HG03025 (cell line): ENCODE results near the gene CAPZB.
"Not testable (repeated sequence)": the region's sequence is repeated elsewhere in the genome, so short reads cannot be mapped to it uniquely, and the experiment has no call there.

Experiments used
- ATAC-seq: cut with Tn5 transposase; IDR thresholded peaks from one replicate; pipeline ENCODE4 v1.9.1; 2021; ENCODE audit warnings: mild to moderate bottlenecking, moderate library complexity; ENCODE audit not compliant: unreplicated experiment, low FRiP score

The CAPZB gene

DNA sequence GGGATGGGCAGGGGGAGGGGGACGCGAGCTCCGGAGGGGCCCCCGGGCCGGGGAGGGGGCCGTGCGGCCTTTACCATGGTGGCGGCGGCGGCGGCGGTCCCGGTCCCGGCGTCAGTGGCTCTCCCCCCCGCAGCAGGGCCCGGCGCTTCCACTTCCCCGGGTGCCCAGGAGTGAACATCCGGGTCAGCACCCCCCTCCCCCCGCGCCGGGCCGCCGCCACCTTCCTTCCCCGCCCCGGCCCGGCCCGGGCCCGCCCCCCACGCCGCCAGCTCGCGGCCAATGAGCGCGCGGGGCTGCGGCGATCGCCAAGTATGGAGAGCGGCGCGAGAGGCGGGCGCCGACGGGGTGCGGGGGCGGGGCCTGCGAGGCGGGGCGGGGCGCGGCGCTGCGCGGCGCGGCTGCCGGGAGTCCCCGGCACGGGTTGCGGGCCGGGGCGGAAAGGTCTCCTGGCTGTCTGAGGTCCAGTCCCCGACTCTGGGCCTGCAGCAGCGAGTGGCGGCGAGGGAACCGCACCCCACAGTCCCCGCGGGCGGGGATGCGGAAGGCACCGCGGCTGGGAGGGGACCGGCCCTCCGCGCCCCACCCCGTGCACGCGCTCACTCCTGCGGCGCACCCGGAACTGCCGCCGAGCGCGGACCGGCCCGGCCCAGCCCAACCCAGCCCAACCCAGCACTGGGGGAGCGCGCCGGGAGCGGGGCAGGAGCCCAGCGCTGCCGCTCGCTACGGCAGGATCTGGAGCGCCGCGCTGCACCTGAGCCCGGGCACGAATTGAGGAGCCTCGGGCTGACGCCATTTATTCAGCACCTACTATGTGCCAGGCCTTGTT lies at the start of gene CAPZB:
CAPZB (minus strand) TSS at position 178 of the 826 bp plus-strand sequence; CDS start at position 77, 101 bp downstream.
- peak; percentile 56 for ATAC-seq

DNA sequence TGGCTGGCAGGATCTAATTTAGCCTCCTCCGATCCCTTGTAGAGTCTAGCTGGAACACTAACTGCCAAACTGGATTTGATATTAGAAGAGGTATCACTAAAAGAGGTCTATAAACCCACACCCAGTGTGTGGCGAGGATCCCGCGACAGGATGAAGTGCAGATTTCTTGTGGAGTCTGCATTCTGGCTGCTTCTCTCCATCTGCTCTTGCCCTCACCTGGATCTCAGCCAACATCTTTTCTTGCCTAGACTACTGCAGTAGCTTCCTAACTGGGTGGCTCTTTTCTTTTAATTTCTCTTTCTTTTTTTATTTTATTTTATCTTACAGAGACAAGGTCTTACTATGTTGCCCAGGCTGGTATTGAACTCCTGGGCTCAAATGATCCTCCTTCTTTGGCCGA lies 48.9 kb upstream of the CAPZB start:
- no peak for ATAC-seq

DNA sequence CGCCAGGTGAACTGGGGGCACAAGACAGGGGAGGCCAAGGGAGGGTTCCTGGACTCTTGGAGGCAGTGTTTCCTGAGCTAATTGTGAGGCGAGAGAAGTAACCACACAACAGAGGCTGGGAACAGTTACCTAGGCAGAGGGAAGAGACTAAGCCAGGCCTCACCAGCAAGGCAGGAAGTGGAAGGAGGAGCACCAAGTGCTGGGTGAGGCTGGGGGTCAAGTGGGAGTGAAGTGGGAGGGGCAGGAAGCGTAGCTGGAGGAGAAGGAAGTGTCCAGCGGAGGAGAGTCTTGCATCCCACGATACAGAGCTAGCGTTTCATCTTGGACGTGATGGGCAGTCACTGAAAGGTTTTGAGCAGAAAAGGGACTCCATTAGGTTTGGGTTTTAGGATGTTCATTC lies 48.3 kb upstream of the CAPZB start:
- ATAC-seq = no peak

- no peak for ATAC-seq
These were observed 47.2 kb upstream of the CAPZB start for GRCh38 chr1:19532519-19532918.

- no peak for ATAC-seq
These were observed 44.3 kb upstream of the CAPZB start for GRCh38 chr1:19529664-19530063.

DNA sequence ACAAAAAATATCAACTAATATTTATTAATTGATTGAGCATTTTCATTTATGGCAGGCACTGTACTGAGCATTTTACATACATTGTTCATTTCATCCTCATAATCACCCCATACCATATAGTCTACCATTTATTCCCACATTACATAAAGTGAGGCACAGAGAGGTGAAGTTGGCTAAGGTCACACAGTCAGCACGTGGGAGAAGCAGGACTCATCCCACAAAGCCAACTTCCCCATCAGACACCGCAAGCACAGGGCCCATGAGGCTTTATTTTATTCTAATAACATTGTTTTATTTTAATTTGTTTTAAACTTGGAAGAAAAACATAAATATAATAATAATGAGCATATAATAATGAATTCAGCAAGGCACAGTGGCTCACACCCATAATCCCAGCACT lies 43.1 kb upstream of the CAPZB start:
- no peak for ATAC-seq

DNA sequence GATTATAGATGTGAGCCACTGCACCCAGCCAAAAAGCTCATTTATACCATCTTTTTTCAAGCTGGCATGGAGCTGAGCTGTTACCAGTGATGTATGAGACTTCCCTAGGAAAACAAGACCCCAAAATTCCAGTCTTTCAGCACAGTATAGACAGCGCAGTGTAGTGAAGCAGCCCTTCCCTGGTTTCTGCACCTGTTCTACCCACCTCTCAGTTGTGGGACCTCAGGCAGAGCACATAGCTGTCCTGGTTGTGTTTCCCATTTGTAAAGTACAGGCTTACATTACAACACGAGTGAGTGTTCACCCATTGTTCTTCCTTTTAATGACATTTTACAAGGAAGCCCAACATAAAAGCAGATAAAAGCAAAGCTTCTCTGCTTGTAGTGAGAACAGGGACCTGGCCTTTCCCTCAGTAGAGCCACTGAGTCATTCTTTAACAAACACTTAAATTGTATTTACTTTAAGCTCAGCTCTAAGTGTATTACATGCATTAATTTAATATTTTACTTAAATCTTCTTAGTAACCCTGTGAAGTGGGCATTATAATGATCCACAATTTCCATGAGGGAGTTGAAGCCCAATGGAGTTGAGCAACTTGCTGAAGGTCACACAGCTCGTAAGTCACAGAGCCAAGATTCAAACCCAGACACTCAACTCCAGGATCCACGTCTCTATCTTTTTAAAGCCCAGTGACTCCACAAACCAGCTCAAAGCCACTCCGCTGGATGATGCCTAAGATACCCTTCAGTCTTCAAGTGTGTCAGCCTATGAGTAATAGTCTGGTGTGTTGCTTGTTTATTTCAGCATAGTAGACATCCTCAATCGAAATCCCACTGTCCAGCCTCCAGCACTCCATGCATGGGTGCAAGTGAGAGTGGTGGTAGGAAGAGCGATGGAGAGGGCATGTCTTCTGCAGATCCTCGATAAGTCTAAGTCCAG lies 40.5 kb upstream of the CAPZB start:
- no peak for ATAC-seq

DNA sequence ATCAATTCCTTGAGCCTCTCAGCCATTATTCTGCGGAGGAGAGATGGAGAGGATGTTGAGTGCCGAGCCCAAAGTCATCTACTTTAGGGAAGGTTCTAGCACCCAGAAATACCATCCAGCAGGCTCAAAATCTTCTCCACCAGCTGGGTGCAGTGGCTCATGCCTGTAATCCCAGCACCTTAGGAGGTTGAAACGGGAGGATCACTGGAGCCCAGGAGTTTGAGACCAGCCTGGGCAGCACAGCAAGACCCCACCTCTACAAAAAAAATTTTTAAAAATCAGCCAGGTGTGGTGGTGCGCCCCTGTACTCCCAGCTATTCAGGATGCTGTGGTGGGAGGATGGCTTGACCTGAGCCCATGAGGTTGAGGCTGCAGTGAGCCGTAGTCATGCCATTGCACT lies 39.5 kb upstream of the CAPZB start:
- no peak for ATAC-seq

DNA sequence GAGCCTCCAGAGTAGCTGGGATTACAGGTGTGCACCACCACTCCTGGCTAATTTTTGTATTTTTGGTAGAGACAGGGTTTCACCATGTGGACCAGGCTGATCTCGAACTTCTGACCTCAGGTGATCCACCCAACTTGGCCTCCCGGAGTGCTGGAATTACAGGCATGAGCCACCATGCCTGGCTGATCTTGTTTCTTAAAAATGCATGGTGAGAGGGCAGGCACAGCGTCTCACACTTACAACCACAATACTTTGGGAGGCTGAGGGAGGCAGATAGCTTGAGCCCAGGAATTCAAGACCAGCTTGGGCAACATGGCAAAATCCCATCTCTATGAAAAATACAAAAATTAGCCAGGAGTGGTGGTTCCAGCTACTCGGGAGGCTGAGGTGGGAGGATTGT lies 37.2 kb upstream of the CAPZB start:
- ATAC-seq = not testable (repeated sequence)

DNA sequence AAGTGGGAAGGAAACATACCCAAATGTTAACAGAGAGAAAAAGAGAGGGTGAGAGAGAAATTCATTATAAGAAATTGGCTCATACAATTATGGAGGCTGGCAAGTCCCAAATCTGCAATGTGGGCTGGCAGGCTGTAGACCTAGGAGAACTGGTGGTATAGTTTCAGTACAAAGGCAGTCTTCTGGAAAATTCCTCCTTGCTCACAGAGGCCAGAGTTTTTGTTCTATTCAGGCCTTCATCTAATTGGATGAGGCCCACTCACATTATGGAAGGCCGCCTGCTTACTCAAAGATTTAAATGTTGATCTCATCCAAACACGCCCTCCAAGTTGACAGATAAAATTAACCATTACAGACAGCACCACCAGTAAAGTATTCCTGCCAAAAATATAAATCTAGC lies 36.1 kb upstream of the CAPZB start:
- ATAC-seq = no peak

- no peak for ATAC-seq
These were observed 31.7 kb upstream of the CAPZB start for GRCh38 chr1:19517017-19517416.

- ATAC-seq = no peak
These were observed 29.9 kb upstream of the CAPZB start for GRCh38 chr1:19515201-19515600.

DNA sequence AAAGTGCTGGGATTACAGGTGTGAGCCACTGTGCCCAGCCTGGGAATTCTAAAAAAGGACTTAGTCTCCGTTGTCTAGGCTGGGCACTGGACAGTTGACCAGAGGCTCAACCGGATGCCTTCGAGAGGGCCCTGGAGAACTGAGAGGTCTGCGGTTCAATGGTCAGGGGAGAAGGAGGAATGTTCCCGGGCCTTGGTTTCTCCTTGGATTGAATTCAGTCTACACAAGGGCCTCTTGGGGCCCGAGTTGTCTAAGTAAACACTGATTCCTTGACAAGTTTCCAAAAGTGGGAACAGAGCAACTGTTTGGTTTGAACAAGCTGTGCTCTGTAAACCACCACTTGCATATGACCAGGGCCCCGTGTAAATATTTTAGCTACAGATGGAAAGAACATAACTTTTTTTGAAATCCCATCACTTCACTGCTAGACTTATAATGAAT lies 29.1 kb upstream of the CAPZB start:
- ATAC-seq = no peak

DNA sequence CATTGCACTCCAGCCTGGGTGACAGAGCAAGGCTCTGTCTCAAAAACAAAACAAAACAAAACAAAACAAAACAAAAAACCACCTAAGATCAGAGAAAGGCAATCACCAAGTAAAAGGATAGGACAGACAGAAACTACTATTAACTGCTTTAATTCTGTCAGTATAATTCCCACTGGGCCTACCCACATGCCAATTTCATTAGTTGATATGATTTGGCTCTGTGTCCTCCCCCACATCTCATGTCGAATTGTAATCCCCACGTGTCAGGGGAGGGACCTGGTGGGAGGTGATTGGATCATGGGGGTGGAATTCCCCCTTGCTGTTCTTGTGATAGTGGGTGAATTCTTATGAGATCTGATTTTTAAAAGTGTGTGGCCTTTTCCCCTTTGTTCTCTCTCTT lies 27.2 kb upstream of the CAPZB start:
- no peak for ATAC-seq

- no peak for ATAC-seq
These were observed 25.8 kb upstream of the CAPZB start for GRCh38 chr1:19511116-19511515.

- not testable (repeated sequence) for ATAC-seq
These were observed 24.3 kb upstream of the CAPZB start for GRCh38 chr1:19509647-19510046.

DNA sequence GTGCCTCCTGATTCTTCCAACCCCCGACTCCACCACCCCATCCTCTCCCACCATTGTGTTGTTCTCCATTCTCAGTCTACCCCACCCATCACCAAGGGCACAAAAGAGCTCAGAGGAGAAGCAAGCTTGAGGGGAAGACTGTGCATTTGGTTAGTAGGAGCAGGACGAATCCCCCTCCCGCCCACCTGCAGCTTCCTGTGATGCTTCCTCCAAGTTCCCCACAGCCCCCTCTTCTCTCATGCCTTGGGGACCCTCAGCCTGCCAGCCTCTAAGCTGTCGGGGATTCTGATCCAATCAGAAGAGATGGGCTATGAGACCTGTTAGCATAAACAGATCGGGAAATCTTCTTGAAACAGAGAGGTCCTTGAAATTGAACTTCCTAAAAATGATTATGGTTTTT lies 22.2 kb upstream of the CAPZB start:
- ATAC-seq = no peak

DNA sequence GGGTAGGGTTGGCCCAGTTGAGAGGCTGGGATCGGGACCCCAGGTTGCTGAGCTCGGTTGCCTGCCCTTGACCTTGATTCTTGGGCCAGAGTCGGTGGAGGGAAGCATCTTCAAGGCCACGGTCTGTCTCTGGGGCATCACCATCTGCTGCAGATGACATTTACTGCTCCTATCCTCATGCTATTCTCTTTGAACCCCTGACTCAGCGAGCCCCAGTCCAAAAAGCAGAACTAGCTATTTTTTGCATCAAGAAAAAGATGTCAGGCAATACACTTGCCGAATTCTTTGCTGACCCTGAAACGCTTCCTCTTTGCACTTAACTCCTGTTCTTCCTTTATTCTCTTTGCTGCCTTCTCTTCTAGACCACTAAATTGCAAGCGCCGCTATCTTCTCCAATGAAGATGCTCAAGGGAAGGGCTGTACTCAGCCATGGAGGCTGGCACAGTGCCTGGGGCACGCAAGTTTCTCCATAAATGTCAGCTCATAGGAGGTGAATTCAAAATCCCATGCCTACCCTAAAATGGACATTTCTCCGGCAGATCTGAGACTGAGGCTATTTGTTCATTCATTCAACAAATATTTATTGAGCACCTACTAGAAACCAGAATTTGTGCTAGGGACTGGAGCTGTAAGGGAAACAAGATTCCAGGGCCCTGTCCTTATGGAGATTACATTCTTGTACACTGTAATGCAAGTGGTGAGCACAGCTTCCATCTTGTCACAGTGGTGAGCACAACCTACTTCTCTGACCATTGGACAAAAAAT lies 20.5 kb upstream of the CAPZB start:
- ATAC-seq = no peak

DNA sequence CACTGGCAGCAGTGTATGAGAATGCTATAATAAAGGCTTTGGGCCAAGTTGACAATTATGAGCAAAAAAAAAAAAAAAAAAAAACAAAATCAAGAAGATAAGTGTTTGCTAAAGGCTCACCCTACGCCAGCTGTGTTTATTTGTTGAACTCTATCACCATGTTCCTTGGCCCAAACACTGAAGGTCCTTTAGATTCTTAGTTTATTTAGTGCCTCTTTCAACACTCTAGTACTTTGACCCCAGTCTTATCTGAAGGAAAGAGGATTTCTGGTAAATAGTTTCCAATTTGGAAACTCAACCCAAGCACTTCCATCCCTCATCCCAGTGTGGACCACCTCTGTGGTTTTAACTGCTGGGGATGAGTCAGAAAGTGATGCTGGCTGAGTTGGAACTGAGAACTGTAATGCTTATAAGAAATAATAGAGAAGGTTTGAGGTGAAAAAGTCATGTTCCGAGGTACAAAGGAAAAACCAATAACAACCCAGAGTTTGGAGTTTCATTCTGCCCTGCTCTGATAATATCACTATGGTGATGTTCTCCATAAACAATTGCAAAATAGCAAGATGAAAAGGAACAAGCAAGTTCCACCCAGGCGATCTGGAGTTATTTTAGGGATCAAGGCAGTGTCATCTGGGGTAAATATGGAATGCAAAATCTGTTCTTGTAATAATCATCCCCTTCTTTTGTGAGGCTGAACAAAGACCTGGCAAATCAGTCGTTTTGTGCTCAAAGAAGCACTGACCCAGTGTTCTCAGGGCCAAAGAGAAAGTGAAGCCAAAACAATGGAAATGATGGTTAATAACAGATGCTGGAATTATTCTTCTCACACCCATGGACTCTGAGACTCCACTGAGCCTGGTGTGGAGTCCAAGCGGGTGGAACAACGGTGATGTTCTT lies 19.7 kb upstream of the CAPZB start:
- no peak for ATAC-seq

- not testable (repeated sequence) for ATAC-seq
These were observed 16.9 kb upstream of the CAPZB start for GRCh38 chr1:19502284-19502683.
